GM12878 (cell line): ENCODE results near the gene PCK2. TPM values are rescaled to one million over a fixed set of nuclear protein-coding genes. Genes with fewer than 3 reads are reported as not detected.
A peak's percentile ranks its signal among the peaks of the same experiment; 100 is the strongest.

Experiments
- ATF2 ChIP-seq: IDR thresholded peaks from 2 replicates; pipeline ENCODE4 v1.6.1; 2012; ENCODE audit warnings: low read length, inconsistent platforms
- BACH1 ChIP-seq: fragments of 450-650 bp; IDR thresholded peaks from 2 replicates; pipeline ENCODE4 v1.6.1; 2017; ENCODE audit warnings: mild to moderate bottlenecking, borderline replicate concordance
- BHLHE40 ChIP-seq, 2 experiments: fragments of 450-650 bp in 1 of 2; IDR thresholded peaks; 2 replicates each; pipeline ENCODE4 v1.6.1; 2011 to 2017; ENCODE audit warnings: low read depth in 2 of 2, borderline replicate concordance in 1 of 2, improper control_type of control experiment in 1 of 2, low read length in 1 of 2, mild to moderate bottlenecking in 1 of 2
- FOS ChIP-seq: IDR thresholded peaks from 3 replicates; pipeline ENCODE4 v1.6.1; 2011; ENCODE audit warnings: borderline replicate concordance; ENCODE audit not compliant: insufficient read length; ENCODE audit errors: extremely low read depth
- HDGF ChIP-seq: fragments of 450-650 bp; IDR thresholded peaks from 2 replicates; pipeline ENCODE4 v1.6.1; 2016; ENCODE audit warnings: antibody characterized with exemption
- KLF5 ChIP-seq: fragments of 450-650 bp; IDR thresholded peaks from 2 replicates; pipeline ENCODE4 v1.6.1; 2014; ENCODE audit warnings: mild to moderate bottlenecking; ENCODE audit not compliant: partially characterized antibody
- MEF2B ChIP-seq: fragments of 450-650 bp; IDR thresholded peaks from 2 replicates; pipeline ENCODE4 v1.6.1; 2018; ENCODE audit warnings: mild to moderate bottlenecking, moderate library complexity; ENCODE audit not compliant: partially characterized antibody, poor library complexity, severe bottlenecking
- NBN ChIP-seq: fragments of 450-650 bp; IDR thresholded peaks from 2 replicates; pipeline ENCODE4 v1.6.1; 2016
- NFXL1 ChIP-seq: fragments of 450-650 bp; IDR thresholded peaks from 2 replicates; pipeline ENCODE4 v1.6.1; 2017; ENCODE audit warnings: antibody characterized with exemption, mild to moderate bottlenecking, borderline replicate concordance
- PBX3 ChIP-seq: IDR thresholded peaks from 2 replicates; pipeline ENCODE4 v1.6.1; 2011; ENCODE audit warnings: mild to moderate bottlenecking, low read depth, low read length, moderate library complexity; ENCODE audit not compliant: insufficient replicate concordance
- POLR2A ChIP-seq: IDR thresholded peaks from 2 replicates; pipeline ENCODE4 v1.6.1; 2011; ENCODE audit warnings: low read depth, mild to moderate bottlenecking, low read length
- RB1 ChIP-seq: fragments of 450-650 bp; formaldehyde crosslinking; IDR thresholded peaks from 2 replicates; pipeline ENCODE4 v1.6.1; 2017; ENCODE audit warnings: mild to moderate bottlenecking, borderline replicate concordance
- RELA ChIP-seq: fragments of 450-650 bp; IDR thresholded peaks from 2 replicates; pipeline ENCODE4 v1.8.0; 2014; ENCODE audit warnings: borderline replicate concordance; ENCODE audit not compliant: partially characterized antibody
- SKIL ChIP-seq: fragments of 450-650 bp; IDR thresholded peaks from 2 replicates; pipeline ENCODE4 v1.6.1; 2017; ENCODE audit warnings: mild to moderate bottlenecking, low read depth, inconsistent platforms; ENCODE audit not compliant: poor library complexity, severe bottlenecking
- SMC3 ChIP-seq: IDR thresholded peaks from 2 replicates; pipeline ENCODE4 v1.6.1; 2011; ENCODE audit warnings: low read length, improper control_type of control experiment, borderline replicate concordance
- SP1 ChIP-seq: IDR thresholded peaks from one replicate; pipeline ENCODE4 v1.6.1; 2011; ENCODE audit warnings: low read depth, low read length
- STAT3 ChIP-seq: IDR thresholded peaks from 2 replicates; pipeline ENCODE4 v1.6.1; 2011; ENCODE audit warnings: low read depth, low read length, improper control_type of control experiment
- ZNF207 ChIP-seq: fragments of 450-650 bp; IDR thresholded peaks from 2 replicates; pipeline ENCODE4 v1.6.1; 2014; ENCODE audit warnings: antibody characterized with exemption, mild to moderate bottlenecking, borderline replicate concordance
- ZNF687 ChIP-seq: fragments of 450-650 bp; IDR thresholded peaks from 2 replicates; pipeline ENCODE4 v1.6.1; 2017; ENCODE audit warnings: mild to moderate bottlenecking, moderate library complexity
- polyA plus RNA-seq, 11 experiments: library from polyadenylated mRNA; depleted of rRNA in 4 of 11; unstranded in 6 of 11; stranded (reverse) in 5 of 11; fragments of >200 nt; fragmentation: Nextera tagmentation in 4 of 11; fragmentation: Illumina TruSeq in 1 of 11; extraction: Ambion mirVana in 4 of 11; extraction: Trizol in 1 of 11; gene quantifications; 1 replicate in 1 of 11; 2 replicates in 10 of 11; pipeline versions ENCODE4 v1.2.1 to v1.2.3, GENCODE V29; 2011 to 2016; ENCODE audit warnings: inconsistent platforms in 2 of 11, missing spikeins in 2 of 11, low read depth in 1 of 11
- total RNA-seq, 4 experiments: library from RNA; depleted of rRNA in 3 of 4; stranded (reverse); fragments of >200 nt in 3 of 4; fragmentation: Illumina TruSeq in 1 of 4; extraction: Trizol in 1 of 4; gene quantifications; 2 replicates each; pipeline versions ENCODE4 v1.2.1 to v1.2.3, GENCODE V29; 2013 to 2021

Gene PCK2
- total and polyA plus RNA-seq, 10 of the 15 experiments (the other 5 are each of a cell fraction or from before 2014, with no cell fraction given): 6.6 to 110 (median 44.6) TPM

GRCh38 chr14:24146978-24147760, 53.1 kb downstream of the PCK2 start, which contains the start of gene RNF31 (continued):
- TF ChIP-seq HDGF: no peak; the same call in 1 of the 2 replicates
- peak; percentile 84 for TF ChIP-seq SP1
- no peak for TF ChIP-seq SMC3
- TF ChIP-seq PBX3: peak; percentile 22
- TF ChIP-seq NBN: peak; percentile 90
- peak; percentile 21 for TF ChIP-seq RELA
- no peak for TF ChIP-seq STAT3
- TF ChIP-seq FOS: no peak
- TF ChIP-seq KLF5: peak; percentile 64
- 0 out of 2 replicates have a peak, but pooled peaks have one; percentile 30 for TF ChIP-seq NFXL1
- peak; percentile 54 for TF ChIP-seq MEF2B
- TF ChIP-seq SKIL: no peak
- peak in 1 of 2 experiments; percentile 24; a peak in 1 of 4 replicates for TF ChIP-seq BHLHE40 (IDR thresholded peaks at IDR 0.05; ENCODE audit: borderline replicate concordance in 1 of 2, low read depth in 2 of 2, low read length in 1 of 2)
- 0 out of 2 replicates have a peak, but pooled peaks have one; percentile 37 for TF ChIP-seq ZNF207
- peak; percentile 33; the same call in 1 of the 2 replicates for TF ChIP-seq ZNF687
- peak; percentile 21; the same call in 1 of the 2 replicates for TF ChIP-seq RB1
- no peak for TF ChIP-seq ATF2
- peak; percentile 28 for TF ChIP-seq POLR2A
- peak; percentile 36; the same call in 1 of the 2 replicates for TF ChIP-seq BACH1
